Measurements from ENCODE around the gene ESD. TPM values are rescaled to one million over a fixed set of nuclear protein-coding genes. Genes with fewer than 3 reads are reported as not detected.
A peak's percentile ranks its signal among the peaks of the same experiment; 100 is the strongest.

ESD gene
- total RNA-seq, 1 donor from 2014 or later: 191 TPM

DNA sequence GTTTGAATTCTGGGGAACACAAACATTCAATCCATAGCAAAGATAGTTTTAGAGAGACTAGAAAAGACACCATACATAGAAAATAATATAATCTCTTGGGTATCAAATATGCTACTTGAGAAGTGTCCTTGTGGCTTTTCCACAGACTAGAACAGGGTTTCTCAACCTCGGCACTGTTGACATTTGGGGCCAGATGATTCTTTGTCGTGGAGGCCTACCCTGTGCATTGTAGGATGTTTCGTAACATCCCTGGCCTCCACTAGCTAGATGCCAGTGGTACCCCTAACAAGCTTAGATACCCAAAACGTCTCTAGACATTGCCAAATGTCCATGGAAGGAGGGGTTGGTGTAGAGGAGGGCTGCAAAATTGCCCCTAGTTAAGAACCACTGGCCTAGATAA lies 2.2 kb upstream of the ESD start:
- Histone ChIP-seq H3K9me3 (ENCODE audit: low read depth) (no peaks in the 10 kb centered on the region), H3K4me3 (no peak overlapping the region), H4K20me1 (ENCODE audit: low read depth) (peaks cover 10% of the 10 kb centered on the region), H3K79me2 (ENCODE audit: low read depth) (peaks cover 22% of the 10 kb centered on the region), H3K4me2 (no peak overlapping the region), H3F3A (ENCODE audit: low read depth) (peaks cover 30% of the 10 kb centered on the region), H2AFZ (replicated peaks) (no peak overlapping the region), H3K27ac (no peak overlapping the region), H3K36me3 (no peaks in the 10 kb centered on the region), H3K4me1 (peaks cover 29% of the 10 kb centered on the region), H3K9ac (no peak overlapping the region), H3K27me3 (no peaks in the 10 kb centered on the region)
- peaks cover 33% of the 10 kb centered on the region for H3K4me1 Mint-ChIP-seq
- no peak overlapping the region for H3K4me3 Mint-ChIP-seq
- no peak overlapping the region for H3K27ac Mint-ChIP-seq
- H3K9me3 Mint-ChIP-seq: no peaks in the 10 kb centered on the region
- TF ChIP-seq, protein P1, sequence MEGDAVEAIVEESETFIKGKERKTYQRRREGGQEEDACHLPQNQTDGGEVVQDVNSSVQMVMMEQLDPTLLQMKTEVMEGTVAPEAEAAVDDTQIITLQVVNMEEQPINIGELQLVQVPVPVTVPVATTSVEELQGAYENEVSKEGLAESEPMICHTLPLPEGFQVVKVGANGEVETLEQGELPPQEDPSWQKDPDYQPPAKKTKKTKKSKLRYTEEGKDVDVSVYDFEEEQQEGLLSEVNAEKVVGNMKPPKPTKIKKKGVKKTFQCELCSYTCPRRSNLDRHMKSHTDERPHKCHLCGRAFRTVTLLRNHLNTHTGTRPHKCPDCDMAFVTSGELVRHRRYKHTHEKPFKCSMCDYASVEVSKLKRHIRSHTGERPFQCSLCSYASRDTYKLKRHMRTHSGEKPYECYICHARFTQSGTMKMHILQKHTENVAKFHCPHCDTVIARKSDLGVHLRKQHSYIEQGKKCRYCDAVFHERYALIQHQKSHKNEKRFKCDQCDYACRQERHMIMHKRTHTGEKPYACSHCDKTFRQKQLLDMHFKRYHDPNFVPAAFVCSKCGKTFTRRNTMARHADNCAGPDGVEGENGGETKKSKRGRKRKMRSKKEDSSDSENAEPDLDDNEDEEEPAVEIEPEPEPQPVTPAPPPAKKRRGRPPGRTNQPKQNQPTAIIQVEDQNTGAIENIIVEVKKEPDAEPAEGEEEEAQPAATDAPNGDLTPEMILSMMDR (IDR thresholded peaks at IDR 0.05): no peak
- TF ChIP-seq EZH2 (IDR thresholded peaks at IDR 0.05) (no peak), EZH2phosphoT487 (IDR thresholded peaks at IDR 0.05) (no peak)
- no peaks in the 10 kb centered on the region for H3K27me3 Mint-ChIP-seq (ENCODE audit: insufficient read depth, low read depth)
- H3K36me3 Mint-ChIP-seq: peaks cover 2% of the 10 kb centered on the region
- no peak for DNase-seq (ENCODE audit: low spot score)

GRCh38 chr13:46797501-46798237 lies 708 bp upstream of the ESD start:
- no peaks in the 10 kb centered on the region for H3K9me3 Mint-ChIP-seq
- peaks cover 37% of the 10 kb centered on the region for H3K79me2 ChIP-seq (ENCODE audit: low read depth)
- H3K4me3 Mint-ChIP-seq: peak overlapping the region; percentile 97
- H3K27me3 Mint-ChIP-seq (ENCODE audit: insufficient read depth, low read depth): no peaks in the 10 kb centered on the region
- peaks cover 14% of the 10 kb centered on the region for H4K20me1 ChIP-seq (ENCODE audit: low read depth)
- H3K27ac ChIP-seq: no peak overlapping the region
- no peak overlapping the region for H3K4me3 ChIP-seq
- H3K4me1 ChIP-seq: peaks cover 30% of the 10 kb centered on the region
- peak overlapping the region; percentile 73 for H2AFZ ChIP-seq (replicated peaks)
- no peaks in the 10 kb centered on the region for H3K27me3 ChIP-seq
- peak; percentile 6 for DNase-seq (ENCODE audit: low spot score)
- H3K36me3 ChIP-seq: no peaks in the 10 kb centered on the region
- H3K36me3 Mint-ChIP-seq: peaks cover 4% of the 10 kb centered on the region
- no peak overlapping the region for H3K9ac ChIP-seq
- H3F3A ChIP-seq (ENCODE audit: low read depth): peaks cover 30% of the 10 kb centered on the region
- H3K9me3 ChIP-seq (ENCODE audit: low read depth): no peaks in the 10 kb centered on the region
- H3K4me1 Mint-ChIP-seq: peaks cover 36% of the 10 kb centered on the region
- H3K4me2 ChIP-seq: peak overlapping the region; percentile 81
- TF ChIP-seq, protein P1 (IDR thresholded peaks at IDR 0.05): no peak
- TF ChIP-seq EZH2phosphoT487 (IDR thresholded peaks at IDR 0.05) (no peak), EZH2 (IDR thresholded peaks at IDR 0.05) (no peak)
- H3K27ac Mint-ChIP-seq: peak overlapping the region; percentile 99

- TF ChIP-seq EZH2phosphoT487 (IDR thresholded peaks at IDR 0.05): no peak
- TF ChIP-seq, protein P1 (IDR thresholded peaks at IDR 0.05): no peak
- TF ChIP-seq EZH2 (IDR thresholded peaks at IDR 0.05): no peak
- Histone ChIP-seq H3F3A (ENCODE audit: low read depth) (peaks cover 30% of the 10 kb centered on the region), H4K20me1 (ENCODE audit: low read depth) (peaks cover 14% of the 10 kb centered on the region), H3K4me3 (peak overlapping the region; percentile 53), H3K9ac (no peak overlapping the region), H2AFZ (replicated peaks) (peak overlapping the region; percentile 86), H3K4me2 (peak overlapping the region; percentile 81), H3K79me2 (ENCODE audit: low read depth) (peaks cover 46% of the 10 kb centered on the region), H3K27ac (no peak overlapping the region), H3K4me1 (peaks cover 30% of the 10 kb centered on the region), H3K36me3 (no peaks in the 10 kb centered on the region), H3K9me3 (ENCODE audit: low read depth) (no peaks in the 10 kb centered on the region), H3K27me3 (no peaks in the 10 kb centered on the region)
- Mint-ChIP-seq H3K27ac (peak overlapping the region; percentile 99), H3K9me3 (no peaks in the 10 kb centered on the region), H3K4me3 (peak overlapping the region; percentile 97), H3K27me3 (ENCODE audit: insufficient read depth, low read depth) (no peaks in the 10 kb centered on the region), H3K4me1 (peaks cover 36% of the 10 kb centered on the region), H3K36me3 (peaks cover 4% of the 10 kb centered on the region)
- DNase-seq (ENCODE audit: low spot score): no peak
Observed at GRCh38 chr13:46796129-46796514, 839 bp downstream of the ESD start.

Data from neural progenitor cell (in vitro differentiated cells).